H9 (cell line): ENCODE results near the gene MCF2L. TPM values are rescaled to one million over a fixed set of nuclear protein-coding genes. Genes with fewer than 3 reads are reported as not detected.

Experiments
- DNase-seq: peaks from one replicate; pipeline ENCODE4 v3.0.0-alpha.2; 2017
- H2AFZ ChIP-seq: one replicate; pipeline ENCODE4 v1.6.1; 2013; ENCODE audit warnings: mild to moderate bottlenecking, low read length, control low read depth, moderate library complexity
- H2AK5ac ChIP-seq: 2 replicates; pipeline ENCODE4 v1.6.1; 2013; ENCODE audit warnings: low read length, control low read depth, mixed read lengths; ENCODE audit not compliant: insufficient read length
- H2BK120ac ChIP-seq: one replicate; pipeline ENCODE4 v1.6.1; 2013; ENCODE audit warnings: low read depth, mild to moderate bottlenecking, low read length, control low read depth, inconsistent platforms; ENCODE audit not compliant: poor library complexity, severe bottlenecking
- H2BK12ac ChIP-seq: 2 replicates; pipeline ENCODE4 v1.6.1; 2013; ENCODE audit warnings: low read length, control low read depth, mixed read lengths, low read depth; ENCODE audit not compliant: insufficient read length
- H2BK15ac ChIP-seq: 2 replicates; pipeline ENCODE4 v1.6.1; 2013; ENCODE audit warnings: low read depth, low read length, control low read depth
- H2BK20ac ChIP-seq: one replicate; pipeline ENCODE4 v1.6.1; 2013; ENCODE audit warnings: low read depth, mild to moderate bottlenecking, low read length, control low read depth, inconsistent platforms; ENCODE audit not compliant: poor library complexity, severe bottlenecking
- H2BK5ac ChIP-seq: 2 replicates; pipeline ENCODE4 v1.6.1; 2013; ENCODE audit warnings: low read length, control low read depth, mixed read lengths; ENCODE audit not compliant: insufficient read length
- H3K14ac ChIP-seq: 2 replicates; pipeline ENCODE4 v1.6.1; 2013; ENCODE audit warnings: low read length, control low read depth; ENCODE audit not compliant: insufficient read depth
- H3K18ac ChIP-seq: 2 replicates; pipeline ENCODE4 v1.6.1; 2013; ENCODE audit warnings: low read depth, mild to moderate bottlenecking, mixed read lengths, low read length, control low read depth; ENCODE audit not compliant: insufficient read length
- H3K23ac ChIP-seq: 2 replicates; pipeline ENCODE4 v1.6.1; 2013; ENCODE audit warnings: low read length, control low read depth, mixed read lengths, low read depth; ENCODE audit not compliant: insufficient read length
- H3K23me2 ChIP-seq: 2 replicates; pipeline ENCODE4 v1.6.1; 2013; ENCODE audit warnings: low read depth, mild to moderate bottlenecking, mixed read lengths, low read length, control low read depth; ENCODE audit not compliant: insufficient read length, poor library complexity, severe bottlenecking
- H3K27ac ChIP-seq: 2 replicates; pipeline ENCODE4 v1.5.1; 2013; ENCODE audit warnings: low read length, control low read depth, mixed read lengths, low read depth; ENCODE audit not compliant: insufficient read length
- H3K27me3 ChIP-seq: 2 replicates; pipeline ENCODE4 v1.6.1; 2013; ENCODE audit warnings: low read length, control low read depth, inconsistent platforms; ENCODE audit not compliant: insufficient read depth
- H3K4ac ChIP-seq: 2 replicates; pipeline ENCODE4 v1.6.1; 2013; ENCODE audit warnings: low read depth, mild to moderate bottlenecking, control low read depth, inconsistent platforms, low read length, moderate library complexity
- H3K4me1 ChIP-seq: 2 replicates; pipeline ENCODE4 v1.6.1; 2013; ENCODE audit warnings: low read length, control low read depth, inconsistent platforms; ENCODE audit not compliant: insufficient read depth
- H3K4me2 ChIP-seq: 2 replicates; pipeline ENCODE4 v1.6.1; 2013; ENCODE audit warnings: low read length, control low read depth, mixed read lengths; ENCODE audit not compliant: insufficient read length, insufficient read depth
- H3K56ac ChIP-seq: 2 replicates; pipeline ENCODE4 v1.6.1; 2013; ENCODE audit warnings: low read depth, mild to moderate bottlenecking, mixed read lengths, low read length, control low read depth; ENCODE audit not compliant: insufficient read length
- H3K79me1 ChIP-seq: 2 replicates; pipeline ENCODE4 v1.6.1; 2013; ENCODE audit warnings: low read depth, mild to moderate bottlenecking, moderate library complexity, low read length, control low read depth, inconsistent platforms; ENCODE audit not compliant: insufficient read depth, poor library complexity, severe bottlenecking
- H3K79me2 ChIP-seq: 2 replicates; pipeline ENCODE4 v1.6.1; 2013; ENCODE audit warnings: low read length, control low read depth, inconsistent platforms; ENCODE audit not compliant: insufficient read depth
- H3K9ac ChIP-seq: 2 replicates; pipeline ENCODE4 v1.6.1; 2013; ENCODE audit warnings: low read length, control low read depth, mixed read lengths; ENCODE audit not compliant: insufficient read length; ENCODE audit errors: extremely low read depth
- H3K9me3 ChIP-seq: one replicate; pipeline ENCODE4 v1.6.1; 2013; ENCODE audit warnings: low read depth, low read length, inconsistent platforms; ENCODE audit not compliant: control insufficient read depth
- H3T11ph ChIP-seq: one replicate; pipeline ENCODE4 v1.6.1; 2013; ENCODE audit warnings: mild to moderate bottlenecking, low read length, control low read depth, inconsistent platforms
- H4K20me1 ChIP-seq: one replicate; pipeline ENCODE4 v1.6.1; 2013; ENCODE audit not compliant: control insufficient read depth, insufficient read length, insufficient read depth
- H4K5ac ChIP-seq: 2 replicates; pipeline ENCODE4 v1.6.1; 2013; ENCODE audit warnings: low read depth, mild to moderate bottlenecking, mixed read lengths, low read length, control low read depth; ENCODE audit not compliant: insufficient read length
- H4K8ac ChIP-seq: replicated peaks from 2 replicates; pipeline ENCODE4 v1.6.1; 2013; ENCODE audit warnings: low read length, control low read depth, mixed read lengths, low read depth; ENCODE audit not compliant: insufficient read length
- H4K91ac ChIP-seq: 2 replicates; pipeline ENCODE4 v1.6.1; 2013; ENCODE audit warnings: low read depth, mild to moderate bottlenecking, moderate library complexity, mixed read lengths, low read length, control low read depth; ENCODE audit not compliant: insufficient read length
- H3K27ac Mint-ChIP-seq, 3 experiments: 2 replicates in 2 of 3; 3 replicates in 1 of 3; pipeline ENCODE4 v1.8.0; 2020 to 2021; ENCODE audit warnings: mixed read lengths in 3 of 3, mild to moderate bottlenecking in 1 of 3, moderate library complexity in 1 of 3
- H3K27me3 Mint-ChIP-seq: 2 replicates; pipeline ENCODE4 v1.8.0; 2021; ENCODE audit warnings: low read depth, mild to moderate bottlenecking, moderate library complexity, mixed read lengths
- H3K36me3 Mint-ChIP-seq, 3 experiments: 2 replicates in 2 of 3; 3 replicates in 1 of 3; pipeline ENCODE4 v1.8.0; 2020 to 2021; ENCODE audit warnings: low read depth in 3 of 3, mixed read lengths in 3 of 3; ENCODE audit not compliant: insufficient read depth in 1 of 3
- H3K4me1 Mint-ChIP-seq, 2 experiments: 2 replicates each; pipeline ENCODE4 v1.8.0; 2020; ENCODE audit warnings: mixed read lengths in 2 of 2
- H3K4me3 Mint-ChIP-seq, 2 experiments: 2 replicates in 1 of 2; 3 replicates in 1 of 2; pipeline ENCODE4 v1.8.0; 2020 to 2021; ENCODE audit warnings: mild to moderate bottlenecking in 2 of 2, mixed read lengths in 2 of 2, moderate library complexity in 1 of 2
- H3K9me3 Mint-ChIP-seq, 2 experiments: 2 replicates in 1 of 2; 3 replicates in 1 of 2; pipeline ENCODE4 v1.8.0; 2020; ENCODE audit warnings: mild to moderate bottlenecking in 2 of 2, mixed read lengths in 2 of 2, moderate library complexity in 1 of 2
- CTCF ChIP-seq: fragments of 200-600 bp; sonication (generic); conservative IDR thresholded peaks from 3 replicates; pipeline ENCODE4 v1.8.0; 2021; ENCODE audit warnings: antibody characterized with exemption, mild to moderate bottlenecking
- WGBS: extraction: QIAGEN DNeasy Blood & Tissue Kit; methylation state at CpG from one replicate; pipeline ENCODE4 v1.1.7; 2013; ENCODE audit warnings: missing lambda C conversion rate, low lambda C conversion rate, mixed read lengths; ENCODE audit not compliant: insufficient read length; ENCODE audit errors: extremely low coverage; 5-methylcytosine and 5-hydroxymethylcytosine counted together
- total RNA-seq: library from RNA; stranded (reverse); gene quantifications from 2 replicates; pipeline ENCODE4 v1.2.1, GENCODE V29; 2021

Gene MCF2L
- total RNA-seq, 1 experiment from 2014 or later, result 18.5 TPM

GRCh38 chr13:113090415-113090770 lies 121.4 kb downstream of the MCF2L start:
- Histone ChIP-seq H3K27me3 (no peaks in the 10 kb centered on the region), H4K8ac (no peak overlapping the region), H3K18ac (no peak overlapping the region), H2AK5ac (no peak overlapping the region), H3T11ph (no peak overlapping the region), H2BK12ac (no peak overlapping the region), H3K79me1 (no peaks in the 10 kb centered on the region), H3K9me3 (no peaks in the 10 kb centered on the region), H3K23ac (no peak overlapping the region), H2BK5ac (no peak overlapping the region), H2BK15ac (no peak overlapping the region), H3K4ac (no peak overlapping the region), H4K20me1 (peaks cover 2% of the 10 kb centered on the region), H3K23me2 (no peaks in the 10 kb centered on the region), H3K9ac (no peak overlapping the region), H4K91ac (no peak overlapping the region), H2BK20ac (no peak overlapping the region), H3K56ac (no peak overlapping the region), H3K4me2 (no peak overlapping the region), H3K14ac (no peak overlapping the region), H3K79me2 (no peaks in the 10 kb centered on the region), H3K4me1 (no peaks in the 10 kb centered on the region; the same call in 1 of the 2 replicates), H3K27ac (no peak overlapping the region), H4K5ac (no peak overlapping the region), H2AFZ (no peak overlapping the region), H2BK120ac (no peak overlapping the region)
- Mint-ChIP-seq H3K27me3 (peaks cover 1% of the 10 kb centered on the region; the same call in 1 of the 2 replicates), H3K4me3 (no peak overlapping the region), H3K27ac (0 out of 7 replicates have a peak overlapping the region, but pooled peaks of 2 of the 3 experiments have one; percentile 27 to 28), H3K4me1 (peaks cover 18 to 24% of the 10 kb centered on the region in 2 experiments), H3K36me3 (peaks cover 0 to 9% (median 6%) of the 10 kb centered on the region in 3 experiments; a peak in 4 of 7 replicates), H3K9me3 (no peaks in the 10 kb centered on the region)
- peak; percentile 63 for TF ChIP-seq CTCF
- WGBS, result no CpG with 5 or more reads among the region's 13 CpGs
- DNase-seq, result peak; percentile 83
